ENCODE measurements around the gene FUT8.

The FUT8 gene

GRCh38 chr14:65495196-65495595 is 82.7 kb downstream of the FUT8 start:
- no peak for DNase-seq (ENCODE audit: low spot score)

GRCh38 chr14:65496178-65496993 is 83.9 kb downstream of the FUT8 start:
- DNase-seq (ENCODE audit: low spot score): peak; percentile 14

GRCh38 chr14:65499138-65499537 is 86.6 kb downstream of the FUT8 start:
- DNase-seq (ENCODE audit: low spot score): no peak

GRCh38 chr14:65500075-65500474 is 87.5 kb downstream of the FUT8 start:
- DNase-seq (ENCODE audit: low spot score): no peak

GRCh38 chr14:65501328-65501727 is 88.8 kb downstream of the FUT8 start:
- DNase-seq (ENCODE audit: low spot score): no peak

GRCh38 chr14:65502676-65503124 is 90.2 kb downstream of the FUT8 start:
- peak; percentile 23 for DNase-seq (ENCODE audit: low spot score)

- DNase-seq (ENCODE audit: low spot score): no peak
These were observed 91.2 kb downstream of the FUT8 start for GRCh38 chr14:65503771-65504170.

- no peak for DNase-seq (ENCODE audit: low spot score)
These were observed 94.3 kb downstream of the FUT8 start for GRCh38 chr14:65506801-65507200.

- DNase-seq (ENCODE audit: low spot score): no peak
These were observed 97.3 kb downstream of the FUT8 start for GRCh38 chr14:65509842-65510241.

- DNase-seq (ENCODE audit: low spot score): no peak
These were observed 101.1 kb downstream of the FUT8 start for GRCh38 chr14:65513671-65514070.

GRCh38 chr14:65517635-65518542 is 105.4 kb downstream of the FUT8 start:
- DNase-seq (ENCODE audit: low spot score): no peak

GRCh38 chr14:65528069-65528468 is 115.5 kb downstream of the FUT8 start:
- DNase-seq (ENCODE audit: low spot score): no peak

GRCh38 chr14:65531148-65531547 is 118.6 kb downstream of the FUT8 start:
- DNase-seq (ENCODE audit: low spot score): no peak

GRCh38 chr14:65533736-65534404 is 121.3 kb downstream of the FUT8 start:
- DNase-seq (ENCODE audit: low spot score): no peak

GRCh38 chr14:65536781-65537423 is 124.4 kb downstream of the FUT8 start:
- no peak for DNase-seq (ENCODE audit: low spot score)

GRCh38 chr14:65548878-65549277 is 136.3 kb downstream of the FUT8 start:
- DNase-seq (ENCODE audit: low spot score): no peak

GRCh38 chr14:65549429-65549828 is 136.9 kb downstream of the FUT8 start:
- no peak for DNase-seq (ENCODE audit: low spot score)

- no peak for DNase-seq (ENCODE audit: low spot score)
These were observed 138.5 kb downstream of the FUT8 start for GRCh38 chr14:65550779-65551643.

GRCh38 chr14:65552724-65553123 is 140.2 kb downstream of the FUT8 start:
- no peak for DNase-seq (ENCODE audit: low spot score)

GRCh38 chr14:65554837-65555236 is 142.3 kb downstream of the FUT8 start:
- no peak for DNase-seq (ENCODE audit: low spot score)

- no peak for DNase-seq (ENCODE audit: low spot score)
These were observed 142.8 kb downstream of the FUT8 start for GRCh38 chr14:65555358-65555757.

All from AG08395 (cell line).